ENCODE data around the gene MORC2. TPM values are rescaled to one million over a fixed set of nuclear protein-coding genes. Genes with fewer than 3 reads are reported as not detected.
A peak's percentile ranks its signal among the peaks of the same experiment; 100 is the strongest.

MORC2 gene
- total RNA-seq, 2 experiments from 2014 or later, result 27.9 to 32.6 TPM

DNA sequence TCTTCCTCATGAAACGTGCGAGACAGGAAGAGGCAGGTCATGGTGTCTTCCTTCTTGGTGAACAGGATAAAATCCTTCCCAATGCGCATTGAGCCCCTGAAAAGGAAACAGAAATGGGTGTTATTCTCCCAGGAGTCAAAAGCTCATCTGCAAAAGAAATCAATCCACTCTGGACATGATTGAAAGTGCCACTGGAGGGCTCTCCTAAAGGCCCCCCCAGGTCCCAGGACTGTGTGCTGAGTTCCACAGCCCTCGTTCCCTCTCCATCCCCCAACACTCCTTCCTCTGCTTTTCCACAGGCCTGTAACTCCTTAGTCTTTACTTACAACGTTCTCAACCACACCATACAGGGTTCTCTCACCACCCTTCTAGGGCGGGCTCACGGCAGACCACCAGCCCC is 22.2 kb downstream of the MORC2 start:
- H3K27ac Mint-ChIP-seq, result peak overlapping the region; percentile 71
- H3K9me3 Mint-ChIP-seq, result no peaks in the 10 kb centered on the region
- peaks cover 45% of the 10 kb centered on the region for H3K4me1 Mint-ChIP-seq
- POLR2A ChIA-PET, result interaction anchor here (0.6 to 2.9 kb wide), 4 partner anchors 23 to 669 kb away, joined by 3 to 23 read pairs (median 11); partner anchors contain the start of genes MORC2 and TUG1
- DNase-seq, result no peak
- H3K4me3 Mint-ChIP-seq, result peak overlapping the region; percentile 11
- ATAC-seq (ENCODE audit: low read depth), result no peak
- peaks cover 54% of the 10 kb centered on the region for H3K36me3 Mint-ChIP-seq
- H3K27me3 Mint-ChIP-seq, result no peaks in the 10 kb centered on the region

DNA sequence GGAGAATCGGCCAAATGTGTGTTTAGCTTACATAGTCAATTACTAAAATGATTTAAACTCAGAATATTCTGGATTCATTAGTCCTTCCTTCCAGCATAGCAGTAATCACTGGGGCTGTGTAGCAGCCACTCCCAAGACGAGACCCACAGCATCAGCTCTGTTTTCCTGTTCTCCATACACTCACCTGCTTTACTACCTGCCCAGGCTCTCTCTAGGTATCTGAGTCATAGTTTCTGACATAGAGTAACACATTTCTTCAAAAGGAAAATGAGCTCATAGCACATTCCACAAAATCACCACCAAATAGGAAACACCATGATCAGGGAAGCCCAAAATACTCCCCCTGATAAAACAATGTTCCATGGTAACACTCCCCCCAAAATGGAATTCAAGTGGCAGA is 22.9 kb downstream of the MORC2 start:
- H3K27me3 Mint-ChIP-seq, result no peaks in the 10 kb centered on the region
- H3K9me3 Mint-ChIP-seq, result no peaks in the 10 kb centered on the region
- H3K36me3 Mint-ChIP-seq, result peaks cover 52% of the 10 kb centered on the region
- no peak for ATAC-seq (ENCODE audit: low read depth)
- H3K4me3 Mint-ChIP-seq, result no peak overlapping the region
- H3K4me1 Mint-ChIP-seq, result peaks cover 49% of the 10 kb centered on the region
- no peak for DNase-seq
- POLR2A ChIA-PET, result interaction anchor here (0.6 to 2.9 kb wide), 3 partner anchors 23 to 668 kb away, joined by 5 to 23 read pairs (median 17); partner anchors contain the start of genes MORC2 and TUG1
- peak overlapping the region; percentile 71 for H3K27ac Mint-ChIP-seq

DNA sequence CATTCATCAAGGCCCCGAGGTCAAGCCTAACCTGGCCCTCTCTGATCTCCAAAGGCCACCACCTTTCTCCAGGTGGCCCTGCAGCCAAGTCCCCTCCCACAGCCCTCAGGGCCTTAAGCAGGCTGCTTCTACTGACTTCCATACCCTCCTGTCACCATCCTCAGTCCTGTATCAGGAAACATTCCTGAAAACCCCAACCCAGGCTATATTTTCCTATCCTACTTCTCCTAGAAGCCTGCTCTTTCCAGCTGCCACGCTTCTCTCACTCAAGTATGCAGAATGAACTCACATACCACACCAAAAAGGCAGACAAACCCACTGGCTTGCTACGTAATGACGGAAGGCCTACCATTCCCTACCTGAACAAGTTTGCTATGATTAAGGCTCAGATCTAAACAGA is 23.6 kb downstream of the MORC2 start:
- Mint-ChIP-seq H3K27me3 (no peaks in the 10 kb centered on the region), H3K4me3 (no peak overlapping the region), H3K36me3 (peaks cover 57% of the 10 kb centered on the region), H3K27ac (peak overlapping the region; percentile 86), H3K4me1 (peaks cover 55% of the 10 kb centered on the region), H3K9me3 (no peaks in the 10 kb centered on the region)
- no peak for ATAC-seq (ENCODE audit: low read depth)
- no peak for DNase-seq
- POLR2A ChIA-PET, result interaction anchor here (2.6 to 2.9 kb wide), 2 partner anchors 24 to 139 kb away, joined by 17 to 23 read pairs; partner anchors contain the start of genes MORC2 and TUG1

DNA sequence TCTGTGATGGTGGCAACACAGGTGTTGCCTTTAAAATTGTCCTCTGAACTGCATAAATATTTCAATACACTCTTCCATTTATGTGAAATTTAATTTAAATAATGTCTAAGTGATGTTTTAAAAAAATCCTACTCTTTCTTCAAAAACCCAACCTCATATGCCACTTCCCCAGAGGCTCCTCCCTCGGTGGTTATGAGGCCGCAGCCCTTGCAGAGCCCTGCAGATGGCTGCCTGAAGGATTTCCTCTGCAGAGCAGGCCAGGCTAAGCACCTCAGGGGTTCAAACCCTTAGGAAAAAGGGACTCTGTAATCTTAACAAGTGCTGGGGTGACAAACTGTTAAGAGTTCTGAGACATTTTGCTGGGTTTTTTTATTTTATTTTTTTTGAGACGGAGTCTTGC is 25.2 kb downstream of the MORC2 start:
- no peaks in the 10 kb centered on the region for H3K9me3 Mint-ChIP-seq
- peak overlapping the region; percentile 86 for H3K27ac Mint-ChIP-seq
- ATAC-seq (ENCODE audit: low read depth) (peak; percentile 86), DNase-seq (peak; percentile 75)
- H3K4me3 Mint-ChIP-seq, result peak overlapping the region; percentile 65
- H3K27me3 Mint-ChIP-seq, result no peaks in the 10 kb centered on the region
- H3K4me1 Mint-ChIP-seq, result peaks cover 56% of the 10 kb centered on the region
- peaks cover 62% of the 10 kb centered on the region for H3K36me3 Mint-ChIP-seq
- POLR2A ChIA-PET, result interaction anchor here (1.0 to 1.3 kb wide), 2 partner anchors 21 to 26 kb away, joined by 5 to 10 read pairs; partner anchors contain the start of genes MORC2 and TUG1

DNA sequence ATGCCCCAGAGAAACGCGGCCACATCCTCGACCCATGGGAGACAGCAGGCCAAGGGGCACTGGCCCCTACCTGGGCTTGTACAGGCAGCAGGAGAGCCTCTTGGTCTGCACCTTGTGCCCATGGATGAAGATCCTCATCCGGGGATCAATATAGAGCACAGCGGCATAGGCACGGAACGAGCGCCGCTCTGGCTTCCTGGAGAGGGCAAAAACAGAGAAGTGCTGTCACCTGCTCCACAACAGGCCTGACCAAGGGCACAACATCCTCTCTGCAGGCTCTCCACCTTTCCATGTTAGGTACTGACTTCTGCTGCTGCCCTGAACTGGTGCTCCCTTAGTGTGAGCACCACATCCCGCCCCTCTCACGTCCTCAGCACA is 27.2 kb downstream of the MORC2 start:
- peak; percentile 42 for DNase-seq
- Mint-ChIP-seq H3K27me3 (no peaks in the 10 kb centered on the region), H3K4me1 (peaks cover 52% of the 10 kb centered on the region), H3K36me3 (peaks cover 67% of the 10 kb centered on the region), H3K4me3 (peak overlapping the region; percentile 76), H3K9me3 (no peaks in the 10 kb centered on the region), H3K27ac (peak overlapping the region; percentile 95)
- ATAC-seq (ENCODE audit: low read depth), result peak; percentile 18
- POLR2A ChIA-PET, result interaction anchor here (0.9 to 3.4 kb wide), 6 partner anchors 20 to 143 kb away, joined by 3 to 39 read pairs (median 9); partner anchors contain the start of genes MORC2, SMTN and TUG1

DNA sequence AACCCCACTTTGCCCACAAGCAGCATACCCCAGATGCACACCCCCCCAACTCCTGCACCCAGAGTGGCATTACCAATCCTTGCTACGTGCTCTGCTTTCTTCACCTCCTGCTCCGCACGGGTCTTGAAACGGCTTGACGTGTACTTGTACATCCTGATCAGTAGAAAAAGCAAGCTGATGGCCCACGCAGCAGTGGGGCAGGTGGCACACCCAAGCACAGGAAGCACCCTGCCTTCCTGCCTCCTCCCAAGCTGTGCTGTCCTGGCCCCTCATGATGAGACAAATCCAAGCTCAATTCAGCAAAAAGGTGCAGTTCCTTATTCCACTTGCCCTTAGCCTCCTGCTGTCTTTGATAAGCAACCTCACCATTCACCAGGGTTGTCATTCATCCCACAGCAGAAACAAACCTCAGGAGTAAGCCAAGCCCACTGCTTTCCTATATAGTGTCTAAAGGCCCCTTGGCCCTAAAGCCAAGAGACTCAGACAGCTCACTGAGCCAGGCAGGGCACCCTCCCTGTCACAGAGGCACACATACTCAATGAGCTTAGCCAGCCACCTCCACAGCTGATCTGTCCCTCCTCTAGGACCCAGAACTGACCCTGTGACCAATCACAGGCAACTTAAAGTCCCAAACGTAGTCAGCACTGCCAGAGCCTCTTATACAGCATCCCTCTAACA is 27.8 kb downstream of the MORC2 start:
- H3K27me3 Mint-ChIP-seq, result no peaks in the 10 kb centered on the region
- no peaks in the 10 kb centered on the region for H3K9me3 Mint-ChIP-seq
- POLR2A ChIA-PET, result interaction anchor here (0.6 to 3.4 kb wide), 8 partner anchors 10 to 407 kb away, joined by 3 to 39 read pairs (median 4); partner anchors contain the start of genes MORC2, SMTN and TUG1
- H3K36me3 Mint-ChIP-seq, result peaks cover 63% of the 10 kb centered on the region
- ATAC-seq (ENCODE audit: low read depth) (peak; percentile 72), DNase-seq (peak; percentile 50)
- peak overlapping the region; percentile 76 for H3K4me3 Mint-ChIP-seq
- H3K4me1 Mint-ChIP-seq, result peaks cover 46% of the 10 kb centered on the region
- peak overlapping the region; percentile 95 for H3K27ac Mint-ChIP-seq

DNA sequence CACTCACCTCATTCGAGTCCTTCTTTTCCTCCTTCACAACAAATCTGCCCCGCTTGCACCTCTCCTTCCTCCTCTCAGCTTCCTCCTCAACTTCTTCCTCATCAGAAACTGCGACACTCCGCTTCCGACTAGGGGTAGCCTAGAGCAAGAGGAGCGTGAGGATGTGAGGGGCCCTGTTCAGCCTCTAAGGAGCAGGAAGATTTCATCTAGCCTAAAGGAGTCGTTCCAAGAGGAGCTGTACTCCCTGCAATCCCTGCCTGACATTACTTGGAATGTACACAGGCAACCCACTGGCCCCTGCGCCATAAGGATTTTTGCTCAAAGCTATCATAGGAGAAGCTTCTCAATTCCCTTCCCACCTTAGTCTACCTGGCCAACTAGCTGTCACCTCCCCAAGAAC is 34.5 kb downstream of the MORC2 start:
- no peak overlapping the region for H3K27ac Mint-ChIP-seq
- POLR2A ChIA-PET, result no interaction called here
- H3K27me3 Mint-ChIP-seq, result no peaks in the 10 kb centered on the region
- DNase-seq, result no peak
- ATAC-seq (ENCODE audit: low read depth), result no peak
- H3K9me3 Mint-ChIP-seq, result no peaks in the 10 kb centered on the region
- peaks cover 1% of the 10 kb centered on the region for H3K4me1 Mint-ChIP-seq
- no peak overlapping the region for H3K4me3 Mint-ChIP-seq
- peaks cover 24% of the 10 kb centered on the region for H3K36me3 Mint-ChIP-seq

DNA sequence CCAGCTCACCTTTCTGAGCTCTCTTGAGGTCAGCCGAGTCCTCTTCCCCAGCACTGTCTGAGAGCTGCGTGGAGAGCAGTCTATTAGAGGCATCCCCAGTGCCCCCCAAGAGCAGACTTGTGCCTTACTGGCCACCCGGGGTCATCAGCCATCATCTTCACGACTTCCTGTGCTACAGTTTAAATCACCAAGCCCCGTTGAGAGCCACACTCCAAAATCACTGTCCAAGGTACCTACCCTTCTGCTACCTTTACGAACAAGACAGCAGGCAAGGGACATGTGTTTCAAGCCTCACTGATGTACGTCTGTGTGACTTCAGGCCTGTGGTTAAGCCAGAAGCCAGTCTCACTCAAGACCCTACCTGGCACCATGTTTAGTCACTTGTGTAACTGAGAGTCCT is 35.1 kb downstream of the MORC2 start:
- DNase-seq, result no peak
- Mint-ChIP-seq H3K9me3 (no peaks in the 10 kb centered on the region), H3K27ac (no peak overlapping the region), H3K4me3 (no peak overlapping the region), H3K36me3 (peaks cover 21% of the 10 kb centered on the region), H3K4me1 (peaks cover 1% of the 10 kb centered on the region), H3K27me3 (no peaks in the 10 kb centered on the region)
- ATAC-seq (ENCODE audit: low read depth), result no peak
- POLR2A ChIA-PET, result no interaction called here

DNA sequence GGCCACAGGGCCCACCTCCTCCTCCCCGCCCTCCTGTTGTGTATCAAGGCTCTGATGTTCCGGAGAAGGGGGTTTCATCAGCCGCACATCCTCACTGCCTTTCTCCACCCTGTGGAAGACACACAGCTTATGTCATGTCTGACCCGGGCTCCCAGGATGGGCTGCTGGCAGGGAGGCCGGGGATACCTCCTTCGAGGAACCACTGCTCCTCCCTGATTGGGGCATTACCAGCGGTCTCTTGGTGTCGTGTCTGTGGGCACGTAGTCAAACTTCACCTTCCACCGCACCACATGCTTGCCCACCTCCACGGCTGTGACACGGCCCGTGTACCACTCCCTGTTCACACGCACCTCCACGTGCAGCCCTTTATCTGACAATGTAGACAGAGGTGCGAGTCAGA is 35.9 kb downstream of the MORC2 start:
- no peak overlapping the region for H3K4me3 Mint-ChIP-seq
- H3K36me3 Mint-ChIP-seq, result peaks cover 17% of the 10 kb centered on the region
- ATAC-seq (ENCODE audit: low read depth), result no peak
- no peaks in the 10 kb centered on the region for H3K27me3 Mint-ChIP-seq
- no peak for DNase-seq
- POLR2A ChIA-PET, result interaction anchor here (0.6 kb wide), 1 partner anchor 36 kb away, joined by 4 read pairs; the partner anchor contains the start of gene MORC2
- no peaks in the 10 kb centered on the region for H3K9me3 Mint-ChIP-seq
- peaks cover 1% of the 10 kb centered on the region for H3K4me1 Mint-ChIP-seq
- H3K27ac Mint-ChIP-seq, result no peak overlapping the region

DNA sequence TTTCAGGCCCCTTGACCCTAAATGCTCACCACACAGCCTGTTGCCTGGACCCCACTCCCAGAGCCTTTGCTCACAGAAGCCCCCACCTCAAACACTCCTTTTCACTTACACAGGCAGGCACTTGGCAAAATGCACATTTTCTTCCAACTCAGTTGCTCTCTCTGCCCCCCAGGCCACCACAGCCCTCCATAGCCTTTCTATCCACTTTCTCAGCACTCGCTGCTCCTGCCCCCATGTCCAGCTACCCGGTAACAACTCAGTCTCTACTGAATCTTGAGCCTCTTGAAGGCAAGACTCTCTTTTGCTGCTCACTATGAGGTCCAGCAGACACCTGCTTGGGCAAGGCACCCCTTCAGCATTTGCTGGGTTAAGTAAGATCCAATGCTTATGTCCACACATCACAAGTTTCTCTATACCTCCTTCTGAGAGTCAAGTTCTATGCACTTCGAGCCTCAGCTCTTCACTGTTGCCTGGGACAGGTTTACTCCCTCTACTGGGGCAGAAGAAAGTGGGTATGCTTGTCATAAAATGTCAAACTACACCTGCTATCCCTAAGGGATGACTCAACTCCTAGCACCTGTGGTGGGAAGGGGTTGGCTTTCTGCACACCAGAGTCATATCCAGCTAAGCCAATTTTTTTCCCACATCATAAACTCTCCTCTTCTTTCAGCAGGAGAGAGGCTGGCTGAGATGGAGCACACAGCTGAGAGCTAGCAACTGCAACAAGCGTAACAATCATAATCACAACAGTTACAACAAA is 36.9 kb downstream of the MORC2 start:
- peak overlapping the region; percentile 6 for H3K27ac Mint-ChIP-seq
- H3K27me3 Mint-ChIP-seq, result no peaks in the 10 kb centered on the region
- H3K36me3 Mint-ChIP-seq, result peaks cover 19% of the 10 kb centered on the region
- peaks cover 1% of the 10 kb centered on the region for H3K4me1 Mint-ChIP-seq
- no peak overlapping the region for H3K4me3 Mint-ChIP-seq
- POLR2A ChIA-PET, result interaction anchor here (0.6 kb wide), 1 partner anchor 37 kb away, joined by 4 read pairs; the partner anchor contains the start of gene MORC2
- H3K9me3 Mint-ChIP-seq, result no peaks in the 10 kb centered on the region
- no peak for ATAC-seq (ENCODE audit: low read depth)
- no peak for DNase-seq

DNA sequence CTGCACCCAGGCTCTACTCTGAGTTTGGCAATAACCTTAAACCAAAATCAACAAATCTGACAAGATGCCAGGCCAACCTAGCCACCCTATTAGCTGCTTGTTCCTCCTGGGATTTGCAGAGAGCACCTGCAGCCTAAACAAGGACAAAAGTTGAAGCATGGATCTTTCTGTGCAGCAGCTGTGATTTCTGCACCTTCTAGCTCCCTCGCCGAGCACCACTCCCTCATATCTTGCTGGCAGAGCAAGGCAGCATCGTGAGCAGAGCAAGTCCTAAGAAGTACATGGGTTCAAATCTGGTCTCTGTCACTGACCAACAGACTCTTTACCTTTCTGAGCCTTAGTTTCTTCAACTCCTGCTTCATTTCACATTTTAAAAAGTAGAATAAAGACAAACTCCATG is 38.3 kb downstream of the MORC2 start:
- Mint-ChIP-seq H3K4me1 (no peaks in the 10 kb centered on the region), H3K4me3 (no peak overlapping the region), H3K36me3 (peaks cover 16% of the 10 kb centered on the region), H3K9me3 (no peaks in the 10 kb centered on the region), H3K27ac (no peak overlapping the region), H3K27me3 (no peaks in the 10 kb centered on the region)
- POLR2A ChIA-PET, result no interaction called here
- ATAC-seq (ENCODE audit: low read depth) (no peak), DNase-seq (no peak)

DNA sequence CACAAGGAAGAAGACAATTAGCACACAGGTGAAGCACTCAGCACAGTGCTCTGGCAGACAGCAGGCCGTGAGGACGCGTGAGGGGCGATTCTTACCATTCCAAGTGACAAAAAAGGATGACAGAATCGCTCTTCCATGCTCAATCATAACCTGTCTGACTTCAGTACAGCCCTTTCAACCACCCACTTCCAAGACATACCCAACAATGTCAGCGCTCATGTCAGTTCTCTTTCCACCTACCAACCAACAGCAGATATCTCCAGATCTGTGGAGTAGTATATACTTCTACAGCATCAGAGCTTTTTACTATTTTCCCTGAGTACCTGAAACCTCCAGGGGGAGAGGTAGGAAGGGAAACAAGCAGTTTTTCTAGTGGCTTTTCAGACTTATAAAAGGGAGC is 40.2 kb downstream of the MORC2 start:
- POLR2A ChIA-PET, result no interaction called here
- Mint-ChIP-seq H3K36me3 (peaks cover 24% of the 10 kb centered on the region), H3K27ac (no peak overlapping the region)

DNA sequence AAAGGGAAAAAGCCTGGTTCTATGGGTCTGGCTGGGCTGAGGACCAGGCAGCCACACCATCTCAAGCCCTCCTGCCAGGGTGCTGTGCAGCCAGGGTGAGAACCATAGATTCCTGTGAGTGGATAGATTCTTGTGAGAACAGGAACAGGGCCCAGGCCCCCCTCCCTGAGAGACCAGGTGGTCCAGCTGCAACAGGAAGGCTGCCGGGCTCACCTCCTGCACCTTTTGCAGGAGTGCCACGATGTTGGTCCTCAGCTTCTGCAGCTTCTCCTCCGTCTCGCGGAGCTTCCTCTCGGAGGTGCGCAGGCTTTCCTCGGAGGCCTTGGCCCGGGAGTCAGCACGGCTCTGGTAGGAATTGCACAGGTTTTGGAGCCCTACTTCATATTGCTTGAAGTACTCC is 40.8 kb downstream of the MORC2 start:
- Mint-ChIP-seq H3K36me3 (peaks cover 24% of the 10 kb centered on the region), H3K4me3 (no peak overlapping the region), H3K27me3 (no peaks in the 10 kb centered on the region), H3K4me1 (no peaks in the 10 kb centered on the region), H3K27ac (no peak overlapping the region), H3K9me3 (no peaks in the 10 kb centered on the region)
- POLR2A ChIA-PET, result no interaction called here
- ATAC-seq (ENCODE audit: low read depth), result no peak
- DNase-seq, result no peak

More for the DNA sequence above, 40.2 kb downstream of the MORC2 start:
- DNase-seq, result no peak
- no peak for ATAC-seq (ENCODE audit: low read depth)
- no peaks in the 10 kb centered on the region for H3K4me1 Mint-ChIP-seq
- no peak overlapping the region for H3K4me3 Mint-ChIP-seq
- H3K9me3 Mint-ChIP-seq, result no peaks in the 10 kb centered on the region
- no peaks in the 10 kb centered on the region for H3K27me3 Mint-ChIP-seq

Data from activated naive CD8-positive, alpha-beta T cell treated with anti-CD3 and anti-CD28 coated beads, Interleukin-2, amount 10 ng/mL, durations not matched to agents 7 days and 5 days (primary cell).